ENCODE measurements around the gene GRID1.

DNA sequence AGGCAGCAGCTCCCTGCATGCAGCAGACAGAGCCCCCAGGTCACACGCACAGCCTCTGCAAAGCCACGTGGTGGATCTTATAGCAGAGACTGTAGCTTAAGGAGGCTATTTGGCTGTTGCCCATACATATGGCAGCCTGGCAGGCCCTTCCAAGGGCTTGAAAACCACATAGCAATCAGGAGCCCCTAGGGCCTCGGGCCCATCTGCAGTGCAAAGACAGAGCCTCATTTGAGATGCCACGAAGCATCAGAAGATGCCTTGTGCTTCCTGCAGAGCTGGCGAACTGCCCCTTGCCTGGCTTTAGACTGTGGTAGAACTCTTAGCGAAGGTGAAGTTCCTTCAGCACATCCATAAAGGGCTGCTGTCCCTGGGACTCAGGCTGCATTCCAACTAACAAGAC, 309.9 kb downstream of the GRID1 start:
- no peak for TF ChIP-seq CTCF (IDR thresholded peaks at IDR 0.05; ENCODE audit: low read length)
- no peak for TF ChIP-seq EZH2phosphoT487 (IDR thresholded peaks at IDR 0.05; ENCODE audit: low read length)
